B cell (primary cell): ENCODE data around the gene SLA2.

Experiments used
- CTCF ChIP-seq: fragments of 200-600 bp; IDR thresholded peaks from one replicate; pipeline ENCODE4 v1.8.0; 2022; ENCODE audit warnings: antibody characterized with exemption, mild to moderate bottlenecking
- EZH2 ChIP-seq: IDR thresholded peaks from 2 replicates; pipeline ENCODE4 v1.6.1; 2012; ENCODE audit warnings: borderline replicate concordance, low read depth, mild to moderate bottlenecking, moderate library complexity, low read length; ENCODE audit not compliant: insufficient read depth, poor library complexity, severe bottlenecking

- TF ChIP-seq CTCF: no peak
- no peak for TF ChIP-seq EZH2
Measured at GRCh38 chr20:36593347-36593929, 52.6 kb downstream of the SLA2 start.
